Stimulated activated effector memory CD8-positive, alpha-beta T cell treated with anti-CD3 and anti-CD28 coated beads, Interleukin-12 subunit alpha, Interleukin-12 subunit beta, amount 100 ng/mL, for 72 hours (primary cell): ENCODE measurements around the gene TMA7B.

ENCODE experiments used
- ATAC-seq: fragments of 150-1000 bp; cut with Tn5 transposase; 2 replicates; pipeline ENCODE4 v1.10.0; 2021
- DNase-seq, 2 donors: peaks; one replicate each; pipeline ENCODE4 v3.0.0; 2021 to 2022; ENCODE audit warnings: low spot score in 2 of 2
- H3K27ac Mint-ChIP-seq: one replicate; pipeline ENCODE4 v1.8.0; 2022; ENCODE audit warnings: mild to moderate bottlenecking, mixed read lengths
- H3K36me3 Mint-ChIP-seq: one replicate; pipeline ENCODE4 v1.8.0; 2022; ENCODE audit warnings: mild to moderate bottlenecking, mixed read lengths
- H3K4me1 Mint-ChIP-seq: one replicate; pipeline ENCODE4 v1.8.0; 2022; ENCODE audit warnings: mixed read lengths
- H3K4me3 Mint-ChIP-seq: one replicate; pipeline ENCODE4 v1.8.0; 2022; ENCODE audit warnings: mild to moderate bottlenecking, mixed read lengths
- H3K9me3 Mint-ChIP-seq: one replicate; pipeline ENCODE4 v1.8.0; 2022; ENCODE audit warnings: mixed read lengths

TMA7B gene

DNA sequence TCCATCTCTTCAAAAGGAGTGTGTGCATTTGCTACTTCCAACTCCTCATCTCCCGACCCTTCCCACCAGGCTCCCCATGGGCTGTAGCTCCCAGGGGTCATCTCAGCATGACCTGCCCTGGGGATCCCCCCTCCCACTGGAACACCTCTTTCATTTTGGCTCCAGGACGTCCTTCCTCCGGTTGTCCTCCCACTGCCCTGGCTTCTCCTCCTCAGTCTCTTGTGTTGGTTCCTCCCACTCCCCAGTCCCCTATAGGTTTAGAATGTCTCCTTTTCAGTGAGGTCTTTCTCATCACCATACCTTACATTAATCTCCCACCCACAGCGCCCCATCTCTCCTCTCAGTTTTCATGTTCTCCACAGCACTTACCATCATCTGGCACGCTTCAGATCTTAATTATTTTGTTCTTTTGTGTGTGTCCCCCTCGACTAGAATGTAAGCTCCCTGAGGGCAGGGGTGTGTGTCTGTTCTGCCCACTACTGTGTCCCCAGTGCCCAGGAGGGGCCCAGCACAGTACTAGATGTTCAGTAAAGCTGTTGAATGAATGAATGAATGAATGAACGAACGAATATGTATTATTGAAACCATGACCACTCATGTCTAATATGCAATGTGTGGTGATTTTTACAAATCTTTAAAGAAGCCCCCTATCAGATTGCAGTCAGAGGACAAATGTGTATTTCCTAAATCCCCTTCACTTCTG, 2.0 kb upstream of the TMA7B start:
- ATAC-seq (no peak), DNase-seq (no peak)
- Mint-ChIP-seq H3K4me3 (no peak overlapping the region), H3K4me1 (peaks cover 92% of the 10 kb centered on the region), H3K9me3 (no peaks in the 10 kb centered on the region), H3K36me3 (peaks cover 95% of the 10 kb centered on the region), H3K27ac (peak overlapping the region; percentile 48)

DNA sequence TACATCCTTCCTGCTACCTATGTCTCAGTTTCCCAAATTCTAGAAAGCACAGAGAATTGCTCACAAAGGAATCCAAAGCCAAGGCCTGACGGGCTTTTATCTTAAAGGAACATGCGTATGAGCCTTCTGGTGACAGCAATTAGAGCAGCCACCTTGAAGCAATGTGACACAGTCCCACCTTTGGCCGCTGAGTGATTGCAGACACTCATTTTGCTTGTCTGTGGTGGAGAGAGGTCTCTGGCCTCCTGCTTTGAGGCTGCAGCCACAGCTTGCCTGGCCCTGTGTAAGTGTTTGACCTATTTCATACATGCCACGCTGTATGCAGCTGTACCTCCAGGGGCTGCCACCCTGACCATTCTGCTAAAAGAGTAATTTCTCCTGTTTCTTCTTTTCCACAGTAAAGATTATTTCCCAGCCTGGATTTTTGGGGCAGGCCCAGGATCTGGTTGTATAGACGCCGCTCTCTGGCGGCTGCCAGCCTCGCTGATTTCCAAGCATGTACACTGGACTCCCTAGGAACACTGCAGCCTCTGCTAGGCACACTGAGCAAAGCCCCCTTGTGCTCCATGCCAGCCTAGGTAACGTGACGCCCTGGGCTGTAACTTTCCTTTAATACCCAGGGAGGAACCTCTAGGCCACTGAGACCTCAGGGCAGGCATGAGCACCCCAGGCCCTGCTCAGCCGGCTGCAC, 1.1 kb upstream of the TMA7B start:
- Mint-ChIP-seq H3K27ac (peak overlapping the region; percentile 48), H3K4me3 (peak overlapping the region; percentile 41), H3K4me1 (peaks cover 92% of the 10 kb centered on the region), H3K36me3 (peaks cover 99% of the 10 kb centered on the region), H3K9me3 (no peaks in the 10 kb centered on the region)
- ATAC-seq (peak; percentile 52), DNase-seq (no peak)

DNA sequence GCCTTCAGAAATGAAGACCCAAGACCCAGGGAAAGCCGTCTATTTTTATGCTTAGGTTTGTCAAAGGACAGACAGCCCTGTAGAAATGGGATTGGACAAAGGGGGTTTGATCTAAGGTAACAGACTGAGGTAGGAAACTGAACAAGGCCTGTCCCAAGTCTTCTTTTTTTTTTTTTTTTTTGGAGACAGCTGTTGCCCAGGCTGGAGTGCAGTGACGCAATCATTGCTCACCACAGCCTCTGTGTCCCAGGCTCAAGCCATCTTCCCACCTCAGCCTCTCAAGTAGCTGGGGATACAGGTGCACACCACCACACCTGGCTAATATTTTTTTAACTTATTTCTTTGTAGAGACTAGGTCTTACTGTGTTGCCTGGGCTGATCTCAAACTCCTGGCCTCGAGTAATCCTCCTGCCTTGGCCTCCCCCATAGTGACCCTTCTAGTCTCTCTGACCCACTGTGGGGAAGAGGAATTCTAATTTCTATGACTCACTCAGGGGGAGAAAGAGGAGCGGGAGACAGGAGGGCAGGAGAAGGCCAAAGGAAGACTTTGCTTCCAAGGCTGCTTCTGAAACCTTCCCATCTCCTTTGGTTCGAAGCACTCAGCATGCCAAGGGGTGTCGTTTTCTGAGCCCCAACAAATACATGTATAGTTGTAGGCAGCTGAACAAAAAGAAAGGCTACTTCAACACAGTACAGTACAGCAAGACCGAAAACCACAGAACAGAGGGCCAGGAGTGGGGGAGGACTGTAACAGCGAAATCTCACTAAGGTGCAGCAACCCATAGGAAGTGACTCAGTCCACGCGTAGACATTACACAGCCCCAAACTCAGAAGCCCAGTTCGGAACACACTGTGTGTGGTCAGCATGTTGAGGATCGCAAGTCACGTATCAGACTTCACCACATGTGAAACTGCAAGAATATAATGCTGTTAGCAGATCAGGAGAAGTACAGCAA, 872 bp downstream of the TMA7B start:
- Mint-ChIP-seq H3K27ac (peak overlapping the region; percentile 48), H3K9me3 (no peaks in the 10 kb centered on the region), H3K4me3 (peak overlapping the region; percentile 41), H3K4me1 (peaks cover 74% of the 10 kb centered on the region), H3K36me3 (peaks cover 99% of the 10 kb centered on the region)
- DNase-seq: peak; percentile 57 to 88
- peak; percentile 99 for ATAC-seq

GRCh38 chr22:39962071-39962470, 1.9 kb downstream of the TMA7B start:
- peaks cover 99% of the 10 kb centered on the region for H3K36me3 Mint-ChIP-seq
- DNase-seq: no peak
- peaks cover 68% of the 10 kb centered on the region for H3K4me1 Mint-ChIP-seq
- H3K27ac Mint-ChIP-seq: peak overlapping the region; percentile 18
- no peak for ATAC-seq
- peak overlapping the region; percentile 41 for H3K4me3 Mint-ChIP-seq
- no peaks in the 10 kb centered on the region for H3K9me3 Mint-ChIP-seq

DNA sequence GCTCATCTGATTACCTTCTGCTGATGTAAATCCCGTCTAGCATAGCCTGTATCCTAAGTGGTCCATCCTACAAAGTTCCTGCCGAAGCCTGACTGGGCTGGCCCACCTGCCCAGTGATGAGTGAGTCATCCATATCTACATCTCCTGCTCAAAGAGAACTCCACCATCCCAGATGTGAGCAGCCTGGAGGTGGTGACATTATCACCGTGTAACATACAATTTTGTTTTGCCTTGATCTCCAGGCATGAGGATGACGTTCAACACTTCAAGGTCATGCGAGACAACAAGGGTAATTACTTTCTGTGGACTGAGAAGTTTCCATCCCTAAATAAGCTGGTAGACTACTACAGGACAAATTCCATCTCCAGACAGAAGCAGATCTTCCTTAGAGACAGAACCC, 5.6 kb downstream of the TMA7B start:
- no peak for DNase-seq
- no peaks in the 10 kb centered on the region for H3K9me3 Mint-ChIP-seq
- no peak overlapping the region for H3K4me3 Mint-ChIP-seq
- H3K36me3 Mint-ChIP-seq: peaks cover 99% of the 10 kb centered on the region
- ATAC-seq: no peak
- peaks cover 31% of the 10 kb centered on the region for H3K4me1 Mint-ChIP-seq
- H3K27ac Mint-ChIP-seq: peak overlapping the region; percentile 56

GRCh38 chr22:39966470-39966869, 6.3 kb downstream of the TMA7B start:
- Mint-ChIP-seq H3K36me3 (peaks cover 99% of the 10 kb centered on the region), H3K4me3 (no peak overlapping the region), H3K27ac (peak overlapping the region; percentile 56), H3K9me3 (no peaks in the 10 kb centered on the region), H3K4me1 (peaks cover 24% of the 10 kb centered on the region)
- ATAC-seq: no peak
- no peak for DNase-seq

GRCh38 chr22:39967103-39967829, 7.1 kb downstream of the TMA7B start:
- ATAC-seq: no peak
- H3K27ac Mint-ChIP-seq: peak overlapping the region; percentile 56
- peaks cover 23% of the 10 kb centered on the region for H3K4me1 Mint-ChIP-seq
- H3K36me3 Mint-ChIP-seq: peaks cover 99% of the 10 kb centered on the region
- no peaks in the 10 kb centered on the region for H3K9me3 Mint-ChIP-seq
- DNase-seq: no peak
- no peak overlapping the region for H3K4me3 Mint-ChIP-seq

GRCh38 chr22:39967996-39968972, 8.1 kb downstream of the TMA7B start:
- Mint-ChIP-seq H3K9me3 (no peaks in the 10 kb centered on the region), H3K4me1 (peaks cover 22% of the 10 kb centered on the region), H3K36me3 (peaks cover 100% of the 10 kb centered on the region), H3K27ac (peak overlapping the region; percentile 83), H3K4me3 (no peak overlapping the region)
- ATAC-seq (no peak), DNase-seq (no peak)

- H3K4me1 Mint-ChIP-seq: peaks cover 12% of the 10 kb centered on the region
- peak overlapping the region; percentile 88 for H3K27ac Mint-ChIP-seq
- no peak overlapping the region for H3K4me3 Mint-ChIP-seq
- DNase-seq (no peak), ATAC-seq (no peak)
- H3K36me3 Mint-ChIP-seq: peaks cover 84% of the 10 kb centered on the region
- no peaks in the 10 kb centered on the region for H3K9me3 Mint-ChIP-seq
Measured at GRCh38 chr22:39970742-39971141, 10.5 kb downstream of the TMA7B start.

DNA sequence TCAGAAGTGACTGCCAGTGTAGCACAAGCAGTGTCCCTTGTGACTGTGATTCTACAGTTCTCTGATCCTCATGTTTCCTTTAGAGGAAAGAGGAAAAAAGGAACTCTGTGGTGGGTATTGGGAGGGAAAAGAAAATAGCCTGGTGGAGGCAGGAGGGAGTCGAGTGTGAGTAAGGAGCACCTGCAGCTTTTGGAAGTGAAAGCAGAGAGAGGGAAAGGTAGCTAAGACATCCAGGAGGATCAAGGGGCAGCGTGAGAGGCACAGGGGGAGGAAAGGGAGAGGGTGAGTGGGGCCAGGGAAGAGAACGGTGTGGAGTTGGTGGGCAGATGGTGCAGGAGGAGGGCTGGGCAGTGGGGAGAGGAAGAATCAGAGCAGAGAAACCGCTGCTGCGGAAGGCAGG, 12.4 kb downstream of the TMA7B start:
- peak overlapping the region; percentile 88 for H3K27ac Mint-ChIP-seq
- ATAC-seq (no peak), DNase-seq (no peak)
- no peaks in the 10 kb centered on the region for H3K9me3 Mint-ChIP-seq
- peaks cover 69% of the 10 kb centered on the region for H3K36me3 Mint-ChIP-seq
- peaks cover 12% of the 10 kb centered on the region for H3K4me1 Mint-ChIP-seq
- no peak overlapping the region for H3K4me3 Mint-ChIP-seq

- H3K36me3 Mint-ChIP-seq: peaks cover 61% of the 10 kb centered on the region
- peaks cover 12% of the 10 kb centered on the region for H3K4me1 Mint-ChIP-seq
- DNase-seq: no peak
- no peak for ATAC-seq
- no peaks in the 10 kb centered on the region for H3K9me3 Mint-ChIP-seq
- no peak overlapping the region for H3K4me3 Mint-ChIP-seq
- H3K27ac Mint-ChIP-seq: peak overlapping the region; percentile 88
Measured at GRCh38 chr22:39973656-39974055, 13.5 kb downstream of the TMA7B start.

- Mint-ChIP-seq H3K27ac (peak overlapping the region; percentile 88), H3K36me3 (peaks cover 57% of the 10 kb centered on the region), H3K9me3 (no peaks in the 10 kb centered on the region), H3K4me3 (no peak overlapping the region), H3K4me1 (peaks cover 16% of the 10 kb centered on the region)
- DNase-seq: no peak
- no peak for ATAC-seq
Measured at GRCh38 chr22:39974065-39974464, 13.9 kb downstream of the TMA7B start.

- DNase-seq (no peak), ATAC-seq (peak; percentile 77)
- Mint-ChIP-seq H3K9me3 (no peaks in the 10 kb centered on the region), H3K4me3 (no peak overlapping the region), H3K36me3 (peaks cover 7% of the 10 kb centered on the region), H3K27ac (no peak overlapping the region), H3K4me1 (peaks cover 20% of the 10 kb centered on the region)
Measured at GRCh38 chr22:39979048-39979447, 18.9 kb downstream of the TMA7B start.

DNA sequence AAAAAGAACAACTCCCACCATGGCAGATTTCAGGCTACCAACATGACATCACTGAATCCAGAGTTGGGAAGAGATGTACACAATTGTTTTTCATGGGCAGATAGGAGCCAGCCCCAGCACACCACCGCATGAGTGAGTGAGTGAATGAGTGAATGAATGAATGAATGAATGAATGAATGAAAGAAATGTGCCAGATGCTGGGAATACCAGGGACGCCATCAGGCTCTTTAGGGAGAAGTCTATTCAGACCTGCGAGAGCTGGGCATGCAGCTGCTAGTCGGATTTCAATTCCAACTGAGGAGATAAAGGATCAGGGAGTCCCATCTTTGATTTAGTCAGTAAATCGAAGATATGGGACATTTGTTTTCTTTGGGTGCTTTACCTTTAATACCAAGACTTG, 19.3 kb downstream of the TMA7B start:
- Mint-ChIP-seq H3K4me1 (peaks cover 20% of the 10 kb centered on the region), H3K9me3 (no peaks in the 10 kb centered on the region), H3K36me3 (peaks cover 6% of the 10 kb centered on the region), H3K27ac (no peak overlapping the region), H3K4me3 (no peak overlapping the region)
- no peak for ATAC-seq
- DNase-seq: no peak
